HG02981 (cell line): Measurements from ENCODE around the gene SLC7A4.

Experiments
- ATAC-seq: cut with Tn5 transposase; IDR thresholded peaks from one replicate; pipeline ENCODE4 v1.9.1; 2021; ENCODE audit warnings: mild to moderate bottlenecking, moderate library complexity; ENCODE audit not compliant: unreplicated experiment

SLC7A4 gene

DNA sequence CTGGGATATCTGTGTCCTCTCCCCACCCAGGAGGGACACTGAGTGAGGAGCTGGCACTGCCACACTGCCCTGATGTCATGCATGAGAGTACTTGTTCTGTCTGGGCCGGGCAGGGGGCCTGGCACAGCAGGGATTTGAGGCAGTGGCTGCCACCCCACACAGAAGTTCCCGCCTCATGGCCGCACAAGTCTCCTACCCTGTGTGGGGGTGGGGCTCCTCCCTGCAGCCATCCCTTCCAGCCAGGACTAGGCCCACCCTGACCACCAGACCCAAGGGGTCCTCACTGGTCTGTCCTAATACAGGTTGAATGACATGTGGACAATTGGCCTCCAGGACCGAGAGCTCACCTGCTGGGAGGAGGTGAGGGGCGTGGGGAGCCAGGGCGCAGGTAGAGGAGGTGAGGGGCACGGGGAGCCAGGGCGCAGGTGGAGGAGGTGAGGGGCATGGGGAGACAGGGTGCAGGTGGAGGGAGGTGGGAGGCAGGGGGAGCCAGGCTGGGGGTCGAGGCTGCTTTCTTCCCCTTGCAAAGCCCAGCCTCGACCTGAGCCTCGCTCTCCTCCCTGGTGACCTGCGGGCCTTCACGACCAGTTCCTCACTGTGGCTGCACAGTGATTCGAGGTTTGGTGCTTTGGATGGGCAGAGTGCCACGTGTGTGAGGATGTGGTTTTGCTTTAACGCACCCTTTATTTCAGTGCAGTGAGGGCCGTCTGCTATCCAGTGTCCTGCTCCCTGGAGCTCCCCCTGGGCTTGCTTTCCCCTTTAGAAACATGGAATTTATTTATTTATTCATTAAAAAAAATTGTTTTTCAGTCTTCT is 42.8 kb downstream of the SLC7A4 start:
- ATAC-seq: no peak

DNA sequence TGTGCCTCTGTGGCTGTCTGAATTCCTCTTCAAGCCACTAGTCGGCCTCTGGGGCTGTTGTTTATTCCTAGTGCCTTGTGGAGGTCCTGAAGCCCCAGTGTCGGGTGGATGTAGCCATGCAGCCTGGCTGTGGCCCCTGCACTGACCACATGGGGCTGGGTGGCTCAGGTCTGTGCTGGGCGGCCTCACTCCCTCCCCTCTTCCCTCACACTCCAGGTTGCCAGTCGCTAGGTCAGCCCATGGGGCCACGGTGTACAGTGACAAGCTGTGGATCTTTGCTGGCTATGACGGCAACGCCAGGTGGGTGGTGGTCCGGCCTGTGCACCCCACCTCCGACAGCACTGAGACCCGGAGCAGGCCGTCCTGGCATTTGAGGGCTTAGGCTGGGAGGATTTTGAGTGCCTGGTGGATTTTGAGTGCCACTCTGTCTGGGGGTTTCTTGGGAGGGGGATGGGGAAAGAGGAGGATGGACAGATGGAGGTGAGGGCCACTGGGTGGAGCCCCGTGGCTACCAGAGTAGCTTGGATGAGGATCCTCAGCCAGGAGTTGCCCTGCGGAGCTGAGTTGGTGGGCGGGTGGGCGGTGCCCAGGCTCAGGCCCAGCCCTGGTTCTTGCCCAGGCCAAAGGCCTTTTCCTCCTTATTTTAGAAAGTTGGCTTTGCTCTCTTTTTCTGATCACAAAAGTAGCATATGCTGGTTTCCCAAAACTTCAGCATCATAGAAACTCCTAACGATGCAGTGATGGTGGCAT is 43.6 kb downstream of the SLC7A4 start:
- ATAC-seq: no peak

DNA sequence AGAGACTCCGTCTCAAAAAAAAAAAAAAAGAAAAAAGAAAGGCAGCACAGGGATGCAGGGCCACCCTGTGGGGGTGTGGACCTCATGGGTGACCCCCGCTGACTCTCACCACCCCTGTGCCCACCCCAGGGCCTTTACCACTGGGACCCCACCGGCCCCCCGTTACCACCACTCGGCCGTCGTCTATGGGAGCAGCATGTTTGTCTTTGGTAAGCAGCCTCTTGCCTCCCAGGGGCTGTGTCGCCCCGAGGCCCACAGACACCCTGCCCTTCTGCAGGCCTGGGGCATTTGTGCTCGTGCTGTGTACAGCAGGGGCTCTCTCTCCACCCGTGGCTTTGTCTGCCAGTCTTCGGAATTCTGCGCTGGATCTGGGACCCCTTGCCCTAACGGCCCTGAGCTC is 45.0 kb downstream of the SLC7A4 start:
- no peak for ATAC-seq

DNA sequence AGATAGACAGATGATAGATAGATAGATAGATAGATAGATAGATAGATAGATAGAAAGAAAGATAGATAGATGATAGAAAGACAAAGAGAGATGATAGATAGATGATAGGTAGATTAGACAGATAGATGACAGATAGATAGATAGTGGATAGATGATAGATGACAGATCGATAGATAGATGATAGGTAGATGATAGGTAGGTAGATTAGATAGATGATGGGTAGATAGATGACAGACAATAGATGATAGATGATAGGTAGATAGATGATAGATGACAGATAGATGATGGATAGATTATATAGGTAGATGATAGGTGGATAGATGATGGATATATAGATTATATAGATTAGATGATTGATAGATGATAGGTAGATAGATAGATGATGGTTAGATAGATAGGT is 46.0 kb downstream of the SLC7A4 start:
- no peak for ATAC-seq

DNA sequence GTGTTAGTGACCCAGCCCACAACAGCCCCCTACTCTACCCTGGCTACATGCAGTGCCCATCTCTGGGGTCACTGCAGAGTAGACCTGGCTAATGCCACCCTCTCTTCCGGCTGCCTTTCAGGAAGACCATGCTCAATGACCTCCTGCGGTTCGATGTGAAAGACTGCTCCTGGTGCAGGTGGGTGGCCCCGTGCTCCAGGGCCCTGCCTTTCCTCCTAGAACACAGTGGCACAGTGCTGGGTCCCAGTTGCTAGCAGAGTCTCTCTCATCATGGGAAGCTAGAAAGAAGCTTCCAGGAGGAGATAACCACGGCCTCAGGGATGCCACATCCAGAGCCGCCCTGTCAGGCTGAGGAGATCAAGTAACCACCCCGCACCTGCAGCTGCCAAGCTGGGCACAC is 46.6 kb downstream of the SLC7A4 start:
- no peak for ATAC-seq

DNA sequence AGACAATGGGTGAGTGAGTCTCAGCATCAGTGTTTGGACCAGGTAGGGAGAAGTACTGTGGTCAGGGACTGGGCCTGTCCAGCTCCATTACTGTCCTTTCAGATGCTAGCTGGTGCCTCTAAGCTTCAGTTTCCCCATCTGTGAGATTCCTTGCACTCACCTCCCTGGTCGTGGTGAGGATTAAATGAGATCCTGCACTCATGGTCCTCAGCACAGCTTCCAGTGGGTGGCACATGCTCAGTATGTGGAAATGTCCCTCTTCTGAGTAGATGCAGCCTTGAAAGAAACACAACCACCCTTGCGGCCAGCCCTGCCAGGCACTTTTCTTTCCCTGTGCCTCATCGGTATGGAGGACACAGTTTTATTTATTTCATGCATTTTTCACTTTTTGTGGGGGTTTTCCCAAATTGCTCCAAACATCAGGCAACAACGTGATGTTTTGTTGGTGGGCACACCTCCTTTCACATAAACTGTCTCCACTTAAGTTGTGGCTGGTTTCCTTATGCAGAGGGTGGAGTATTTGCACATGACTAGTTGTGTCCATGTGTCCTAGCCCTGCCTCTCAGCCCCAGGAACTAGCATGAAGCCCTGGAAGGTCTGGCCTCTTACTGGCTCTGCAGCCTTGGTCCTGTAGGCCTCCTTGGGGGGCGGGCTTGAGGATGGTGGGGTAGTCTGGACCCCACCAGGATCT is 49.1 kb downstream of the SLC7A4 start:
- ATAC-seq: no peak

DNA sequence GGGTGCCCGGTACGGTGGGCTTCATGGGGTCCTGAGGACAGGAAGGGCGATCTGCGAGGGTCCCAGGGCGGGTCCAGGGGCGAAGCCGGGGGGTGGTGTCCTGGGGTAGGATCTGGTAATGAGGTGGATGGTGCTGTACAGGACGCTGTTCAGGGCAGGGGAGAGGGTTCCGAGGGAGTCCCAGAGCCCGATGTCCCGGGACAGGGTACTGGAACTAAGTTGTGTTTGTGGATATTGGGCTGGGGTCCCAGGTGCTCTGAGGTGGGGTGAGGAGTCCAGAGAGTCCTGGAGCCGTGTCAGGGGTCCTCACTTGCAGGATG is 49.8 kb downstream of the SLC7A4 start:
- ATAC-seq: no peak

DNA sequence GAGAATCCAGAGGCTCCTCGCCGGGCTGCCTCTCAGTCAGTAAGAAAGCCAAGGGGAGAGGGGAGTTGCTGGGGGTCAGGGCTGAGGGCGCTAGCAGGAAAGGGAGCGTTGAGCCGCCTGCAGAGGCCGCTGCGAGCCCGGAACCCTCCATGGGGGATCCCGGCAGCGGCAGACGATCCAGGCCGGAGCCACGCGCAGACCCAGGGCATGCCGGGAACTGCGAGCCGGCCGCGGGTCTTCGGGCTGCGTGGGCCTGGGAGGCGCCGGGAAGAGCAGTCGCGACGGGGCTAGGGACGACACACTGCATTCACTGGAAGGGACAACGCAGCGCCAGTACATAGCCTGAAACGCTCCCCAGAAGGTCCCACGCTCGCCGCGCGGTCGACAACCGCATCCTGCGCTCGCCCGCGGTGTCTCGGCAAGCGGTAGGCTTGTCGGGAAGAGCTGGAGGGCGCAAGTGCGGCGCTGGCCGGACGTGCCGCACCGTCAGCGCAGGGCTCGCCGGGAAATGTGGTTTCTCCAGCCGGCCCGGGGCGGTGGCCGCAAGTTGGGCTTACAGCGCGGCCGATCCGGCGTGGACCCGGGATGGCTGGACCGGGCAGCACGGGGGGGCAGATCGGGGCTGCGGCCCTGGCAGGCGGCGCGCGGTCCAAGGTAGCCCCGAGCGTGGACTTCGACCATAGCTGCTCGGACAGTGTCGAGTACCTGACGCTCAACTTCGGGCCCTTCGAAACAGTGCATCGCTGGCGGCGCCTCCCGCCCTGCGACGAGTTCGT is 50.4 kb downstream of the SLC7A4 start, which contains the start of gene LZTR1:
TSS of gene LZTR1 (plus strand) at position 511 of the 776 bp plus-strand sequence. CDS start at position 586, 75 bp downstream.
- ATAC-seq: peak; percentile 74

DNA sequence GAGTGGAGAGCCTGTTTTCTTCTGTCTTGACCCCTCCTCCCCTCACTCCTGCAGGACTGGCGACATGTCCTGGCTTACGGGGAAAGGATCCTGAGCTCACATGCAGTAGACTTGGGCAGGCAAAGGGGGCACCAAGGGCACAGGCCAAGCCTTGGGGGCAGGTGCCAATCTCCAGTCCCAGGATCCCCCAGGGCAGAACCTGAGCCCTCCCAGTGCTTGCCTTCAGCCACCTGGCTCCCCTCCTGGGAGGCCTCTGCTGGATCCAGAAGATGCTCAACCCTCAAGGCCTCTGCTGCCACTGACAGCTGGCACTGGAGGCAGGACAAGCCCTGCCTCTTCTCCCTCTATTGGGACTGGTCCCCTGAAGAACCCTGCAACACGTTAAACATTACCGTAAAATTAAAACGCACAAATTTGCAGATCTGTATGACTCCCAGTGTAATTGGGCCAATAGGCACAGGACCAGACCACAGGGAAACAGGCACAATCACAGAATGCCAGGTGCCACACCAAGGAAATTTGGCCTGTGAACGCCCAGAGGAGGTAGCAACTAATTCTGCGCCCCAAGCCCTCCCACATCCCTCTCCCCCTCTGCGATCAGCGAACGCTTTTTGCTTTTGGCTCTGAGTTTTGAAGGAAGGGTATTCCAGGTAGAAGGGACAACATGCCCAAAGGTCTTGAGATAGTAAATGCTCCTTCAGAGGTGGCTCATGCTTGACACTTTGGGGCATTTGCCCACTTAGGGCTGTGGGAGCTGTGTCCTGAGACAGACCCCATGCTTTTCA is 51.2 kb downstream of the SLC7A4 start:
- no peak for ATAC-seq

DNA sequence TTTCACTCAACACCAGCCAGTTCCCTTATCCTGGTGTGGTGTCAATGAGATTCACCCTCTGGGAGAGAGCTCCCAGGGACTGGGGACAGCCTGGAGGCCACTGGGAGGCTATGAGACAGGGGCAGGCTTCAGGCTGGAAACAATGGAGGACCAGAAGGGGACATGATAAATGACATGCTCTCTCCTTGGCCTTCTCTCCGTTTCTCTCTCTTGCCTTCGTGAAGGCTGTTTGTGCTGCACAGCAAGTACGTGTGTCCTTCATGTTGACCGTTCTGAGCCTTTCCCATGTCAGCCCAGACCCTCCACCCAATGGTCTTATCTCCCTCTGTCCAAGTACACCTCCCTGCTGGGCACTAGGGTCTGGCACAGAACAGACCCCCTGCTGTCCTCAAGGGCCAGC is 51.8 kb downstream of the SLC7A4 start:
- no peak for ATAC-seq

DNA sequence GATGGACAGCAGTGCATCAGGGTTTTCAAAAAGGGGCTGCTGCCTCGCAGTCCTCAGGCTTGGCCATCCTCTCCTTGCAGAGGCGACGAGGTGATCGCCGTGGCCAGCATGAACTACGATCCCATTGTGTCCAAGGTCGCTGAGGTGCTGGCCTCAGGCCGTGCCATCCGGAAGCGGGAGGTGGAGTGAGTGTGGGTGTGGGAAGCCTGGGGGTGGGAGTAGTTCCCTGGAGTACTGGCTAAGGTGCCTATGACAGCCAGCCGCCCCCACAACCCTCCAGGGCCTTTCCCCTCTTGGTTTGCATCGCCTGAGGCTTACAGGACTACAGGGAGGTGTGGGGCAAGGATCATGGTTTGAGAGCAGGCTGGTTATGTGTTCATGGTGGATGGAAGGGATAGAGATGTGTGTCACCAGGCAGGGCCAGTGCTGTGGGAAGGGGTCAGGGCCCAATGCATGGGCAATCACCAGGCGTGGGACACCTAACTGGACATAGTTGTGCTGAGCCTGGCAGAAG is 52.4 kb downstream of the SLC7A4 start:
- no peak for ATAC-seq

DNA sequence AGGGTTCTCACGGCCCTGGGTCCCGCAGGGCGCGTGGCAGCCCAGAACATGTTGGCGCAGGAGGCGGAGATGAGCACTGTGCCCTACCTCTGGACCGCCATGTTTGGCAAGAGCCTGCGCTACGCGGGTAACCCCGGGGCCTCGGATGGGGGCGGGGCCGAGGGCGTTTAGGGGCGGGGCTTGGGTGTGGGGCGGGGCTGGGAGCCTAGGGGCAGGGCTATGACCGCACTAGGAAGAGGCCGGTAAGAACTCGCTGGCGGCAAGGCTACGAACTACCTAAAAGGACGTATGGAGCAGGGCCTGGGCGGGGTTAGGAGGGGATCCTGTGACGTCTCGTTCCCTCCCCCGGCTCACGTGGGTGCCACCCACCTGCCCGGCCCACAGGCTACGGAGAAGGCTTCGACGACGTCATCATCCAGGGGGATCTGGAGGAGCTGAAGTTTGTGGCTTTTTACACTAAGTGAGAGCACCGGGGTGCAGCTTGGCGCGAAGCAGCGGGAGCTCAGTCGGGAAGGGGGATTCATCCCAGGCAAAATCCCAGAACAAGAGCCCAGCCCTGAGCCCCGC is 53.0 kb downstream of the SLC7A4 start:
- no peak for ATAC-seq
